ENCODE results near the gene TMEM253.

The TMEM253 gene

DNA sequence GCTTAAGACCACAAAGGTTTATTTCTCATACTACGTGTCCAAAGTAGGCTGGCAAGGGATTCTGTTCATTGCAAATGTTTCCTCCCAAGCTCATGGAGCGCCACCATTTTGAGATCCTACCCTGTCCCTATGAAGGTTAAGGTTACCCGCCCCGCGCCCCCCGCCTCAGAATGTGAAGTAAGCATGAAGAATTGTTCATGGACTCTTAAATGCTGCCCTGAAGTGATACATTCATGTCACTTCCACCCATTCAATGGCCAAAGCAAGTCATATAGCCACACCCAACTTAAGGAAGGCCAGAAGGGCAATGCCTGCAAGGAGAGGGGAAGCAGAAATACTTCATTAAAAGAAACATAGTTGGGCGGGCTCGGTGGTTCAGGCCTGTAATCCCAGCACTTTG lies 4.2 kb downstream of the TMEM253 start:
- DNase-seq, result no peak

DNA sequence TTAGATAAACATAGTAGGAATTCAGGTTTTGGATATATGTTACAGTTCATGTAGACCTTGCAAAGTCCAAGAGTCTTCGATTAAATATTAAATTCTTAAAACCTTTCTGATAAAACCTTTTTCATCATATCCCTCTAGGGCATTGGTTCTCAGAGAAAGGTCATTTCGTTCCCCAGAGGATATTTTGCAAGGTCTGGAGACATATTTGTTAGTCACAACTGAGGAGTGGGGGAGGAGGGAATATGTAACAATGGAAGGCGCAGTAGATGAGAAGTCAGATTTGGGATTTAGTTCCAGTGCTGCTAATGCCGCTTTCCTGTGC lies 5.3 kb downstream of the TMEM253 start:
- no peak for DNase-seq

DNA sequence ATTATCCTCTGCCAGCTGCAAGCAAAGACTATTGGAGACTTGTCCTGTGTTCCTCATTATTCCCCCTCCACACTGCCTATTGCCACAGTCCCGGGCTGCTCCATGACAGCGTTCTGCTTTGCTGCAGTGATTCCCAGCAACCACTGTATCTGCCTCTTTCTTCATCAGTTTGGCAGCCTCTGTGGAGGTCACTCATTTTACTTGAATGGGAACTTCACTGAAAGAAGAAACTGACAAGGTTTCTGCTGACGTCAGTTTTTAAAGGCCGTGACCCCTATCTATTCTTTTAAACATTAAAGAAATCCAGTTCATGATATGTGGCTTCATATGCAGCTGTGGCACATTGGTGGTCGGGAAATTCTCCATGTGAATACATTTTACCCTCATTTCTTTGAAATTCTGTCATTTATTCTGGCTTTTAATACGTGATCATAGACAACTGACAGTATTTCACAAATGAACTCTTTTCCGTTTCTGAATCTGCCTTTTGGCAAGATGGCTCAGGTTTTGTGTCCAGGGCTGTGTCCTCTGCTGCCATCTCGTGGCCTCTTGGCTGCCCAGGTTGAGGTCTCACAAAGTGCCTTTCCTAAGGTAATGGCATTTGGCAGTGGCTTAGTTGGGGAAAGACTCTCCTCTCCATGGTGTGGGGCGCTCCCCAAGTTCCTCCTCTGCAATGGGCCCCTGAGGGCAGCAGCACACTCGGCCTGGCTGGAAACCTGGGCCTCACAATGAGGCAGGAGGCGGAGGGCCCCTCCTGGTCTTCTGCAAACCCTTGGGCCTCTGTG lies 5.8 kb downstream of the TMEM253 start:
- DNase-seq, result peak; percentile 93

DNA sequence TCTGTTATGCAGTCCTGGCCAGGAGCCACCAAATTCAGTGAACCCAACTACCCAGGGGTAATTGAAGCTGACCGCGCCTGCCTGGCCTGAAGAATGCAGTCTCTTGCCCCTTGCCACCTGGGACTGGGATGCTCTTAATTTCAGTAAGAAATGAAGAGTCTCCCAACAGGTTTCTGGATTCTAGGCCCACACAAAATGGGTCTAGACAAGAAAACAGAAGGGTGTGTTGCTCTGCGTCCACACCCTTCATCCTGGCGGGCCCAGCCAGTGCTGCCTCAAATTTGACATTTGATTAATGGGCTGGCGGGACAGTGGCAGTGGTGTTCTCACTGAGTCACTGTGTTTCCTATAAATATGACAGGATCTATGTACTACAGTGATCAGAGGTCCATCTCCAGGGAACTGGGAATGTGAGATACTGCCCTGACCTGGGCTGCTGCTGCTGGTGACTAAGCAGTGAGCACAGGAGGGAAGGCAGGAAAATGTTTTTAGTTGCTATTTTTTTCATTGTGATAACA lies 6.5 kb downstream of the TMEM253 start:
- no peak for DNase-seq

DNA sequence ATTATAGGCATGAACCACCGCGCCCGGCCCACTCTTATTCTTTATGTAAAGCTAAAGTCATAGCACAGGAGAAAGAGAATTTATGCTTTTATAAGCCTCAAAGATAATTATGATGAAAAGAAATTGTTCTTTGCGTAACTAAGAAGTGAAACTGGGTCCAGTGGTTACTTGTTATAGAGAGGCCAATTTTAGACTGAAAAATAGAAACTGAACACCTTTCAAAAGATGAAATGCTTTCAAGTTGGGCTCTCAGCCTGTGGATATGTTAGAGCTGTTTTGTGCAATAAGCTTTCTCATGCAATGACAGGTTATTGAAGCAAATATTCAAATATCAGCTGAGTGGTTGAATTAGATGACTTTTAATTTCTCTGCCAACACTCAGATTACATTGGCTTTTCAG lies 7.9 kb downstream of the TMEM253 start:
- DNase-seq, result no peak

DNA sequence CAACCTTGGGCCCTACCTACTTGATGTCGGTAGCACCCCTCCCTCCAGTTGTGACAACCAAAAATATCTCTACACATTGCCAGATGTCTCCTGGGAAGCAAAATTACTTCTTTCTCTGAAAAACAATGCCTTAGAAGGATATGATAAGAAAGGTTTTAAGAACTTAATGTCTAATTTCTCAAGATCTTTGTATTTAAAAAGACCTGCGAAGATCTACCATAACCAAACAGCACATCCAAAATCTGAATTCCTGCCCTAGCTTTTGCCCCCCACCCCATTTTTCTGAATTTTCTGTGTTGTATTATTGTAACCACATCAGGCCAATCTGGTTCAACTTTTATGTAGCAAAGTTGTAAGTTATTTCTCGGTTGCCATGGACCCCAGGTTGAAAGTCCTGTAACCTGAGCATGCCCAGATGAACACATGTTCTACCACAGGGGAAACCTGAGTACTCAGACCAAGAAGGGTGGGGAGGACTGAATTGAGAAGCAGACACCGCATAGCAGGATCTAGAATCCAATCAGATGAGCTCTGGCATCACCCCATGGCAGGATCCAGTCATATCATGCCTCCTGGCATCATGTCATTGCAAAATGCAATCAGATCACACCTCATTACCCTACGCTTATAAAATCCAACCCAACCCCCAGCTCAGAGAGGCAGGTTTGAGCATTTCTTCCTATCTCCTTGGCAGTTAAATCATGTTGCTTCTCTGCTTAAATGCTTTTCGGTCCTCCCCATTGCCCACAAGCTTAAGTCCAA lies 8.7 kb downstream of the TMEM253 start:
- peak; percentile 99 for DNase-seq

DNA sequence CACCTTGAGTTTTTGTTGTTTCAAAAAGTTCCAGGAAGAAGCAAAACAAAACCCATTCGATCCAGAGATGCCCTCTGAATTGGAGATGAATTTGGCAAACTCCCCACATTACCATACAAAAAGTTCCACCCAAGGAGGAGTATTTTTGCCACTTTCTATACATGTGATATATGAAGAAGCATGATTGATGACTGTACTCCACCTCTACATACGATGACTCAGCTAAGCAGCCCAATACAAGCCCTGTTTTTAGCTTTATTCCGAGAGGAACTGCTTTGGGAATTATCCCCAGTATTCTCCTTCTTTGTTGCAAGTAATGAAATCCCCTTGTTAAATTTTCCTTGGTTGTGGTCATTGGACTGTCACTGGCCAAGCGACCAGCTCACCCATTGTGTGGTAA lies 11.4 kb downstream of the TMEM253 start:
- DNase-seq, result no peak

DNA sequence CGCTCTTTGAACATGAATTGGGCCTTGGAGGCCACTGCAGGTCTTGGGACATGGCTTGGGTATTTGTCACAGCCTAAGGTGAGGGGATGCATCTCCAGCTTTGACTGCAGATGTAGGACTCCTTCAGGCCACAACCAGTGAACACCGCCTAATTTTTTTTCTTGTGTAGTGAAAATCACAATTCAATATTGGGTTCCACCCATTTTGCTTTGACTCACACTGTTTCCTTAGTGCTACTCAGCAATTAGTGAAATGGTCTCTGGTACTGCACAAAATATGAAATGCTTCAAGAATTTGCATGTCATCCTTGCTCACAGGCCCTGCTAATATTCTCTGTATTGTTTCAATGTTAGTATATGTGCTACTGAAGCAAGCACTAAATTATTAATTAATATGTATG lies 12.5 kb downstream of the TMEM253 start:
- DNase-seq, result no peak

DNA sequence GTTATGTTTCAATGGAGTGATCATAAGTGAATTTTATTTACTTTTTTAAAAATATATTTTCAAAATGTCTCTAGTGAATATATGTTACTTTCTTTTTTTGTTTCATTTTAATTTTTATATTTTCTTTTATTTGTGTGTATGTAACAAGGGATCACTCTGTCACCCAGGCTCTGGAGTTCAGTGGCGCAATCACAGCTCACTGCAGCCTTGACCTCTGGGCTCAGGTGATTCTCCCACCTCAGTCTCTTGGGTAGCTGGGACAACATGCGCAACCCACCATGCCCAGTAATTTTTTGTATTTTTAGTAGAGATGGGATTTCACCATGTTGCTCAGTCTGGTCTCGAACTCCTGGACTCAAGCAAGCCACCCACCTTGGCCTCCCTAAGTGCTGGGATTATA lies 18.1 kb downstream of the TMEM253 start:
- DNase-seq, result no peak

DNA sequence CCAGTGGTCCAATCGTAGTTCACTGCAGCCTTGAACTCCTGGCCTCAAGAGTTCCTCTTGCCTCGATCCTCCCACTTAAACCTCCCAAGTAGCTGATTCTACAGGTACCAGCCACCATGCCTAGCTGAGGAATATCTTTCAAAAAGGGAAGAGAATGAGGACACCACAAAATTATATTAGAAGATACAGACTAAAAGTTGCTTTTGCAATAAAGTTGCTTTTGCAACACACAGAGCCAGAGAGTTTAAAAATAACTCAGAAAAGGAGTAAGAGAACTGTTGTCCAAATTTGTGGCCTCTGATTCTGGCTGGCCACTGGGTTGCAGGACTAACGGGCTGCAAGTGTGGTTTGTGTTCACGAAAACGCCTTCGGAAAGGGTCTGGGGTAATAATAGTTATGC lies 19.8 kb downstream of the TMEM253 start:
- no peak for DNase-seq

DNA sequence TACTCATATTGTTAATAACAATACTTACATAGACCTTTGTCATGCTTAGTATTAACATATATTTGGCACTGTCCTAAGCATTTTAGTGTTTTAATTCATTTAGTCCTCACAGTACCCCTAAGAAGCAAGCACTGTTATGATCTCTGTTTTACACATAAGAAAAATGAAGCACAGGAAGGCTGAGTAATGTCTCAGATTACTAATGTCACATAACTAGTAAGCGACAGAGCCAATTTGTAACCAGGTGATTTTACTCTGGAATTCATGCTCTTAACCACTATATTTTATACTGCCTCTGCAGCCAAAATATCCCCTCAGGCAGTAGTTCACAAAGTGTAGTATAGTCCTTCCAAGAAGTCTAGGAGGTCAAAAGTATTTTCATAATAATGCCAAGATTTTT lies 20.3 kb downstream of the TMEM253 start:
- DNase-seq, result no peak

DNA sequence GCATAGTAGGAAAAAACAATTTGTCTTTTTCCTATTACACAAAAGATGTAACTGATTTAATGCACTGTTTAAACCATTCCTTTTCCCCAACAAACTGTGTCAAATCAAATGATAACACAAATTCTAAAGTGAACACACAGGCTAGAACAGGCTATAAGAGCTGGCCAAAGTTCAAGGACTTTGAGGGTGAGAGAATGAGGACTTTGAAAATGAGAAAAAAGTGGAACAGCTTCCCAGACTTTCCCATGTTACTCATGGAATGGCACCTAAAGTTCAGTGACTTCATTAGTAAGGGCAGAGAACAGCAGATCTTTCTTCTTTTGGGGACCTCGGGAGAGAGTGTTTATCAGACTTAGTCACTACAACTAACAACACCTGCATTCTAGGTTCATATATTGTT lies 22.6 kb downstream of the TMEM253 start:
- no peak for DNase-seq

DNA sequence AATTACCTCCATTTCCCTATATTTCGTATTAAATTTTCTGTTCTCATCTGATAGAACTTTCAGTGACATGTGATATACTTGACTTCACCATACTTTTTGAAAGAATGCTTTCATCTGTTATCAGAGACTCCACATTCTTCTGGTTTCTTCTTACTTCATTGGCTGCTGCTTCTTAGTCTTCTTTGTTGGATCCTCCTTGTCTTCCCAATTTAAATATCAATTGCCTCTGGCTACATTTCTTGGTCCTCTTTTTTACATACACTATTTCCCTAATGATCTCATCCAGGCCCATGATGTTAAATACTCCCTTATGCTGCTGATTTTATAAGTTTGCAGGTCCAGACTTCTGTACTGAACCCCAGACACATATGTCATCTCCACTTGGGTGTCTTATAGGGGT lies 33.0 kb downstream of the TMEM253 start:
- no peak for DNase-seq

DNA sequence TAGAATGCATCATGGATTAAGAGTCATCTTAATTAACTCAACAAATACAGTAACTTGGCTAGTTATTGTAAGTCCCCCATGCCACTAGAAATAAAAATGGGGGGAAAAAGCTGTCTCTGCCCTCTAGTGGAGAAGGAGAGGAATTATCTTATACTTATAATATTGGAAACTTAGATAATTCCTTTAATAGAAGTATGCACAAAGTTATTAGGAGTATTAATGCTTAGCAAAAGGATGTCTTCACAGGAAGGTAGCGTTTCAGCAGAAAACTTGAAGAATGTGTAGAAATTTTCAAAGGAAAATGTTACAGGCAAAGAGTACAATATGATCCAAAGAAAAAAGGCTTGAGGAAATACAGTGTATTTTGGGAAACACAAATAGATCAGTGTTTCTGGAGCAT lies 35.2 kb downstream of the TMEM253 start:
- peak; percentile 67 for DNase-seq

DNA sequence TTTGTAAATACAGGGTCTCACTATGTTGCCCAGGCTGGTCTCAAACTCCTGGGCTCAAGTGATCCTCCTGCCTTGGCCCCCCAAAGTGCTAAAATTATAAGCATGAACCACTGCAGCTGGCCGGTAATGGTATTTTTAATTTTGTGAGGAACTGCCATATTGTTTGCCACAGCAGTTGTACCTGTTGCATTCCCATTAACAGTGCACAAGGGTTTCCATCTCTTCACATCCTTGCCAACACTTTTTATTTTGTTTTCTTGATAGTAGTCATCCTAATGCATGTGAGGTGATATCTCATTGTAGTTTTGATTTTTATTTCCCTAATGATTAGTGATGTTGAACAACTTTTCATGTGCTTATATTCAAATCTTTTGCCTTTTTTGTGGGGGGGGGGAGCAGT lies 41.5 kb downstream of the TMEM253 start:
- no peak for DNase-seq

DNA sequence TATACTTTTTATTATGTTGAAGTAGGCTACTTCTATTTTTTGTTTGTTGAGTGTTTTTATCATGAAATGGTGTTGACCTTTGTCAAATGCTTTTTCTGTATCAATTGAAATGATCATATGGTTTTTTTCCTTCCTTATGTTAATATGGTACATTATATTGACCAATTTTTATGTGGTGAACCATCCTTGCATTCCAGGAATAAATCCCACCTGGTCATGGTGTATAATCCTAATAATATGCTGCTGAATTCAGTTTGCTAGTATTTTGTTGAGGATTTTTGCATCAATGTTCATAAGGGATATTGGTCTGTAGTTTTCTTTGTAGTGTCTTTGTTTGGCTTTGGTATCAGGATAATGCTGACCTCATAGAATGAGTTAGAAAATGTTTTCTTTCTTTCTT lies 44.6 kb downstream of the TMEM253 start:
- DNase-seq, result no peak

DNA sequence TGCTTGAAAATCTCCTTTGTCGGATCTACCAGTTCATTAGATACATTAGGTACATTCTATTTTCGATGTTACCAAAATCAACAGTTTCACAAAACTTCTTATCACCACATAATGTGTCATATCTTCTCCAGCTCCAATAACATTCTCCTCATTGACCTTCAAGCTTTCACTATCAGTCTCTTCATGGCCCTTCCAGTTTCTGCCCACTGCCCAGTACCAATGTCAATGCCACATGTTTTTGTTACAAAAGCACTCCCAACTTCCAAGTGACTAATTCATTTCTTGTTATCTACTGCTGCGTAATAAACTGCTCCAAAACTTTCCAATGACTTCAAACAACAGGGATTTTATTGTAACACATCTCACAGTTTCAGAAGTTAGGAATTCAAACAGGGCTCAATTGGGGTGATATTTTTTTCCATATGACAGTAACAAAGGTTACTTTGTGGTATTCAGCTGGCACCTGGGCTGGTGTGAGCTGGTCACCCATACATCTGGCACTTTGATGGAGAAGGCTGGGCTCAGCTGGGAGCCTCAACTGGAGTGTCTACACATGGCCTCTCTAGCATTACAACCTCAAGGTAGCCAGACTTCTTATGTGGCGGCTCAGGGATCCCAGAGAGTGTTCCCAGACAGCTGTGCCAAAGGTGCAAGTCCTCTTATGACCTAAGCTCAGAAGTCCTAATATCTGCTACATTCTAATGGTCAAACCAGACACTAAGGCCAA lies 48.9 kb downstream of the TMEM253 start:
- DNase-seq, result no peak

All from NCI-H2171 treated with DMSO at 0.1 percent for 48 hours (cell line).